ENCODE results near the gene IMMP2L.
"Not testable (repeated sequence)": the region's sequence is repeated elsewhere in the genome, so short reads cannot be mapped to it uniquely, and the experiment has no call there.

The IMMP2L gene

DNA sequence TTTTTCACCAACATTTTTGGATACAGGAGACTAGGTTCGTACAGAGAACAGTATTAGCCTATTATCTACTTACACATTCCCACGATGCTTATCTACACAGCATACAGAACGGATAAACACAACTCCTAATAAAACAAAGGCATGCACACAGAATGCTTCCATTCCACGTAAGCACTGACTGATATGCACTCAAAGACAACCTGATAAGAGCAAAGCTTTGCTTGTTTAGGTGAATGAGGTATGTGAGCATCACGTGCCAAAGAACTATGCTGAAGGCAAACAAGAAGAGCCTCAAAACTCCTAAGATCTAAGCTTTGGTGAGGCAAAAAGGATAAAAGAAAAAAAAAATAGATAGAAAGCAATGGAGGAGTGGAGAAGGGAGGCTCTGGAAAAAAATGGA, 884.9 kb downstream of the IMMP2L start:
- H3K9me3 ChIP-seq (ENCODE audit: control insufficient read depth, insufficient read depth, low read length): peaks cover 2% of the 10 kb centered on the region; the same call in 1 of the 2 replicates
- H3K36me3 ChIP-seq (ENCODE audit: insufficient read depth, low read length): no peaks in the 10 kb centered on the region
- no peaks in the 10 kb centered on the region for H3K4me1 ChIP-seq (ENCODE audit: insufficient read depth, low read length)
- H3K9ac ChIP-seq (ENCODE audit: low read depth, low read length): no peak overlapping the region

DNA sequence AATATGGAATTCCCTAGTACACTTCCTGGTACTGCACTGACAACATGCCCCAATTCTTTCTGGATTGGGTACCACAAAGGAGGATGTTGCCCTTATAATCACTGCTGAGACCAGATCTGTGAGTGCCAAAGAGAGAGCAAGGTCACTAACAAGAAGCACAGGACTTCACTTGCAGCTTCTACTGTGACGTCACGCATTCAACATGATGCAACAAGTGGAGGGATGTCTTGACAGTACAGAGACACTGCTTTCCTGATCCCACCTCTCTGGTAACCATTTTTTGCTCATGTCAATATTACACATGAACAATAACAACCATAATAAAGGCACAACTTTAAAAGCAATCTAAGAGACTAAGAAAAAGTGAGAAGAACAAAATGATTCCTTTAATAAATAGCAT, 885.5 kb downstream of the IMMP2L start:
- H3K9me3 ChIP-seq (ENCODE audit: control insufficient read depth, insufficient read depth, low read length): peaks cover 4% of the 10 kb centered on the region; the same call in 1 of the 2 replicates
- no peaks in the 10 kb centered on the region for H3K4me1 ChIP-seq (ENCODE audit: insufficient read depth, low read length)
- no peaks in the 10 kb centered on the region for H3K36me3 ChIP-seq (ENCODE audit: insufficient read depth, low read length)
- no peak overlapping the region for H3K9ac ChIP-seq (ENCODE audit: low read depth, low read length)

DNA sequence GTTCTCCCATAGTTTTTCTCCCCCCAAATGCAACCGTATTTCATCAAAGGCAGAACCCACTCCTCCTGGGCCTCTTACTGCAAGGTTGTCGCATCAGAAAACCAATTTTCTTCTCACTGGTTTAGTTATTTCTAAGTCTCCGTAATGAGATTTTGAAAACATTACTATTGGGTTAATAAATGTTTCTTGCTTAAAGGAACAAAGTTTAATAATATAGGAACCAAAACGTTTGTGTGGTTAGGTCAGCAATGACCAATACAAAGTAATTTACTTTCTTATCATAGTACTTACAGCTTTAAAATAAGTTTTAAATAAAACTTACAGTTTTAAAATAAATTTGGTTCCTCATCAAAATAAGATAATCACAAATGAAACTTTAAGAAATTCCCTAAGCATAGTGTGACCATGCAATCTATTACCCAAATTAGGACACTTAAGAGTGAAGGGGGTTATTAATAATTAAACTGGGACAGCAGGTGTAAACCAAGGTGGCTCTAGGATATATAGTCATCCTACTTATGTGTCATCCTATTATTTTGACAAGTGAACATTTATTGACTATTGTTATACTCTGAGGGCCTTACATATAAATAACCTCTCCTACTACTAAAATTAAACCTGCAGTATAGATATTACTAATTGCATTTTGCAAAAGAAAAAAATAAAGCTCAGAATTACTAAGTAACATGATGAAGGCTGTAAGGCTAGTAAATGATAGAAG, 886.7 kb downstream of the IMMP2L start:
- Histone ChIP-seq H3K9ac (ENCODE audit: low read depth, low read length) (no peak overlapping the region), H3K36me3 (ENCODE audit: insufficient read depth, low read length) (no peaks in the 10 kb centered on the region), H3K4me1 (ENCODE audit: insufficient read depth, low read length) (no peaks in the 10 kb centered on the region)

DNA sequence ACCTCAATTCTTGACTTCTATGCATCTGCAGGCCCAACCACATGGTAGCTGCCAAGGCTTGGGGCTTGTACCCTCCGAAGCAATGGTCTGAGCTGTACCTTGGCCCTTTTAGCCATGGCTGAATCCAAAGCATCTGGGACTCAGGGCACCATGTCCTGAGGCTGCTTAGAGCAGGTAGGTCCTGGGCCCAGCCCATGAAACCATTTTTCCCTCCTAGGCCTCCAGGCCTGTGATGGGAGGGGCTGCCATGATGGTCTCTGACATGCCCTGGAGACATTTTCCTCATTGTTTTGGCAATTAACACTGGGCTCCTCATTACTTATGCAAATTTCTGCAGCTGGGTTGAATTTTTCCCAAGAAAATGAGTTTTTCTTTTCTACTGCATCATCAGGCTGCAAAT, 889.1 kb downstream of the IMMP2L start:
- H3K36me3 ChIP-seq (ENCODE audit: insufficient read depth, low read length): no peaks in the 10 kb centered on the region

More for the DNA sequence above, 886.7 kb downstream of the IMMP2L start:
- peaks cover 4% of the 10 kb centered on the region; the same call in 1 of the 2 replicates for H3K9me3 ChIP-seq (ENCODE audit: control insufficient read depth, insufficient read depth, low read length)

DNA sequence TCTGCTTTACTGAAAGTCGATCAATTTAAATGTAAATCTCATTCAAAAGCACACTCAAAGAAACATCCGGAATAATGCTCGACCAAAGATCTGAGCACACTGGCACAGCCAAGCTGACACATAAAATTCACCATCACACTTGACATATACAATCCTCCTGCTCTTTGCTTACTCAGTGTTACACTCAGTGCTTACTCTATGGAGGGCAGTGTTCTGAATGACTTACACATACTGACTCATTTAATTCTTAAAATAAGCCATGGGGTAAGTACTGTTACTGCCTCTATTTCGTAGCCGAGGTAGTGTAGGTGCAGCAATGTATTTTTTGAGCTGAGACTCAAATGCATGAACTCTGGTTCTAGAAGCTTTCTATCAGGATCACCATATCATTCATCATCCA, 892.9 kb downstream of the IMMP2L start:
- Histone ChIP-seq H3K4me1 (ENCODE audit: insufficient read depth, low read length) (no peaks in the 10 kb centered on the region), H3K9ac (ENCODE audit: low read depth, low read length) (no peak overlapping the region), H3K9me3 (ENCODE audit: control insufficient read depth, insufficient read depth, low read length) (peaks cover 4% of the 10 kb centered on the region; the same call in 1 of the 2 replicates), H3K36me3 (ENCODE audit: insufficient read depth, low read length) (no peaks in the 10 kb centered on the region)

More for the DNA sequence above, 889.1 kb downstream of the IMMP2L start:
- no peaks in the 10 kb centered on the region for H3K4me1 ChIP-seq (ENCODE audit: insufficient read depth, low read length)
- H3K9ac ChIP-seq (ENCODE audit: low read depth, low read length): no peak overlapping the region
- peaks cover 4% of the 10 kb centered on the region; the same call in 1 of the 2 replicates for H3K9me3 ChIP-seq (ENCODE audit: control insufficient read depth, insufficient read depth, low read length)

DNA sequence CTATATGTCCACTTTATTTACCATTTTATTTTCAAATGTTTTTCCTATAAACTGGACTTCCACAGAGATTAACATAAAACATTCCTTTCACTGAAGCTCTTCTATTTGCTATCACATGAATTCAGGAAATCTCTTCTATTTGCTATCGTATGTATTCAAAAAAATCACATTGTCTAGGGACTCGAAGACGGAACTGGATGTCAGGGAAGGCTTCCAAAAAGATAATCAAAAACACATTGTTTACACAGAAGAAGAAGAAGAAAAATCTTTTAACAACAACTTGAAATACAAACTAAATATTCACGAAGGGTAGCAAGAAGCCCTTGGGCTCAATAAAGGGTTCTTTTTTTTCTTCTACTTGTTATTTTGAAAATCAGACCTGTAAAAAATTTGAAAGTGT, 897.5 kb downstream of the IMMP2L start:
- H3K36me3 ChIP-seq (ENCODE audit: insufficient read depth, low read length): no peaks in the 10 kb centered on the region
- H3K9me3 ChIP-seq (ENCODE audit: control insufficient read depth, insufficient read depth, low read length): peaks cover 5% of the 10 kb centered on the region; the same call in 1 of the 2 replicates
- H3K4me1 ChIP-seq (ENCODE audit: insufficient read depth, low read length): no peaks in the 10 kb centered on the region
- no peak overlapping the region for H3K9ac ChIP-seq (ENCODE audit: low read depth, low read length)

DNA sequence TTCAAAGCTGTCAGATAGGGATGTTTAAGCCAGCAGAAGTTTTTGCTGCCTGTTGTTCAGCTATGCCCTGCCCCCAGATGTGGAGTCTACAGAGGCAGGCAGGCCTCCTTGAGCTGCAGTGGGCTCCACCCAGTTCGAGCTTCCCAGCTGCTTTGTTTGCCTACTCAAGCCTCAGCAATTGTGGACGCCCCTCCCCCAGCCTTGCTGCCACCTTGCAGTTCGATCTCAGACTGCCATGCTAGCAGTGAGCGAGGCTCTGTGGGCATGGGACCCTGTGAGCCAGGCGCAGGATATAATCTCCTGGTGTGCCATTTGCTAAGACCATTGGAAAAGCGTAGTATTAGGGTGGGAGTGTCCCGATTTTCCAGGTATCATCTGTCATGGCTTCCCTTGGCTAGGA, 901.7 kb downstream of the IMMP2L start:
- not testable (repeated sequence) for H3K9me3 ChIP-seq (ENCODE audit: control insufficient read depth, insufficient read depth, low read length); H3K4me1 ChIP-seq (ENCODE audit: insufficient read depth, low read length)

DNA sequence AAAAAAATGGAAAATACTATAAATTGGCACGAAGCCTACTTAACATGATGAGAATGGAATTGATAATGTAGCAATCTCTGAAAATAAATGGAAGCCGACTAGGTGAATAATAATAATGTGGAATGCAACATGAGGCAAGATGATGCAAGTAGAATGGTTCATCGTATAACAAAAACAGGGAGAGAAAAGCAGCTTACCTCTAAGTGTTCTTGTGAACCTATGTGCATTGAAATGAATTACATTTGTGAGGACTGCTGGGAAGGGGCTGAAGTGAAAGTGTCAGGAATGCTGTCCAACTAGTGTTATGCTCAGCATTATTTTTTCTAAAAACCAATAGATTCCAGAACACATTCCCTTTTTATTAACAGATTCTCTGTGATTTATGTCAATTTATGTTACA, 912.0 kb downstream of the IMMP2L start:
- H3K9me3 ChIP-seq (ENCODE audit: control insufficient read depth, insufficient read depth, low read length): no peaks in the 10 kb centered on the region
- H3K4me1 ChIP-seq (ENCODE audit: insufficient read depth, low read length): no peaks in the 10 kb centered on the region; the same call in 1 of the 2 replicates
- no peak overlapping the region for H3K9ac ChIP-seq (ENCODE audit: low read depth, low read length)
- H3K36me3 ChIP-seq (ENCODE audit: insufficient read depth, low read length): no peaks in the 10 kb centered on the region

More for the DNA sequence above, 901.7 kb downstream of the IMMP2L start:
- H3K9ac ChIP-seq (ENCODE audit: low read depth, low read length); H3K36me3 ChIP-seq (ENCODE audit: insufficient read depth, low read length): not testable (repeated sequence)

DNA sequence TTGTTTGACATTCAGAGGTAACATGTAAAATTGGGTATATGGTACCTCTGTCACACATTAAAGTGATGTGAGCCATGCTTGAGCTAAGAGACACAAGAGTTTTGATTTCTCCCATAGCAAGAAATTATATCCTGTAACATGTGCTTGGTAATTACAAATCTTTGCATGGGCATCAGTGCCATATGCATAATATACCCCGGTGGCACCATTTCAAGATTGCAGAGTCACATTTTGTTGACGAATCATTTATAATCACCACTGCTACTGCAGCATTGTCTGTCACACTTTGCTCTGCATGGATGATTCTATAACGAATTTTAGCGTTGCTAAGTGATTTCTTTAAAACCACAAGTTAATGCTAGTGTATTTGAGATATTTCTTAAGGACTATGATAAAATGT, 915.0 kb downstream of the IMMP2L start:
- Histone ChIP-seq H3K36me3 (ENCODE audit: insufficient read depth, low read length) (no peaks in the 10 kb centered on the region), H3K9me3 (ENCODE audit: control insufficient read depth, insufficient read depth, low read length) (no peaks in the 10 kb centered on the region), H3K4me1 (ENCODE audit: insufficient read depth, low read length) (no peaks in the 10 kb centered on the region; the same call in 1 of the 2 replicates), H3K9ac (ENCODE audit: low read depth, low read length) (no peak overlapping the region)

DNA sequence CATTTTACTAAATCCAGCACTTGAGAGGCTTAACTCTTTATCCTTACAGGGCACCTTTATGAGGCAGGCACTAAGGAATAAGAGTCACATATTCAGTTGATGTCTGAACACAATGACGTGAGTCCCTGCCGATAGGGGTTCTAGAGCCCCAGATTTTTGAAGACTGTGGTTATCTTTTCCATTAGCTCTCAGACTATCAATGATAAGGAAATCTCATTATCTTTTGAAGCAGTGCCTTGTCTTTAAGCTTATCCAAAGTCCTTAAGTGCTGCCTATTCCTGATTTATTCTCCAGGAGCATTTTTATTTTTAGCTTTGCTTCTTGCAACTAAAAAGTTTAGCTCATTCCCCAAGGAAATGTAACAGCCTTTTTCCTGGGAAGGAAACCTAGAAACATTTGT, 915.5 kb downstream of the IMMP2L start:
- Histone ChIP-seq H3K9ac (ENCODE audit: low read depth, low read length) (no peak overlapping the region), H3K9me3 (ENCODE audit: control insufficient read depth, insufficient read depth, low read length) (no peaks in the 10 kb centered on the region), H3K4me1 (ENCODE audit: insufficient read depth, low read length) (no peaks in the 10 kb centered on the region; the same call in 1 of the 2 replicates), H3K36me3 (ENCODE audit: insufficient read depth, low read length) (no peaks in the 10 kb centered on the region)

DNA sequence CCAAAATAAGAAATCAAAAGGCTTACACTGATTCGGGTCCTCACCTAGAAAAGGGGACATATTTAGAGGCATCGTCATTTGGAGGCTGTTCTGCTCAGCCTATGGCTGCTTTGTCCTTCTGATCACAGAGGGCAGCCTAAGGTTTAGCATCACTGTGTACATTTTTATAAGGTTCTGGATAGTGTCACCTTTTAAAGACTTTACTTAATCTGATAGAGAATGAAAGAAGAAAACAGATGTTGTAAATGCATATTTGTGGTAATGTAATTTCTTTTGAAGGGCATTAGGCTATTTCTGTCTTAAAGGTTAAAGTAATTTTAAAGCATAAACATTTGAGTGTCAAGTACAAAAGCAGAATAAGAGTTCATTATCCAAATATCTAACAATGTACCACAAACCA, 916.7 kb downstream of the IMMP2L start:
- no peak overlapping the region for H3K9ac ChIP-seq (ENCODE audit: low read depth, low read length)
- H3K9me3 ChIP-seq (ENCODE audit: control insufficient read depth, insufficient read depth, low read length): no peaks in the 10 kb centered on the region
- no peaks in the 10 kb centered on the region for H3K36me3 ChIP-seq (ENCODE audit: insufficient read depth, low read length)
- no peaks in the 10 kb centered on the region for H3K4me1 ChIP-seq (ENCODE audit: insufficient read depth, low read length)

DNA sequence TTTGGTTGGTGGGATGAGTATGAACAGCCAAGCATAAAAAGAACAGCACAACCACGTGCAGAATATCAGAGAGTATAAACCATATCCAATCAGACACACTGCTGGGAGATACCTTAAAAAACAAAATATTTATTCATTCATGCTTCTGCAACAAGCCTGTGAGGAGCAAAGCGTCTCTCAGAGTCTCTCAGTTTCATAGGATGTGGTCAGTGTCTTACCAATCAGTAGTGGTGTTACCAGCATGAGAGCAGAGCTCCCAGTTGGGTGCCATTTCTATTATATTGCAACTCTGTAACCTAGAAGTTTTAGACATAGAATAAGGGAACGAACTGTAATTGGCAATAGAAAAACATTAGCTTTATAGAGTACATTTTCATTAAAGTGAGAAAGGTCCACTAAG, 917.2 kb downstream of the IMMP2L start:
- Histone ChIP-seq H3K36me3 (ENCODE audit: insufficient read depth, low read length) (no peaks in the 10 kb centered on the region), H3K4me1 (ENCODE audit: insufficient read depth, low read length) (no peaks in the 10 kb centered on the region)

DNA sequence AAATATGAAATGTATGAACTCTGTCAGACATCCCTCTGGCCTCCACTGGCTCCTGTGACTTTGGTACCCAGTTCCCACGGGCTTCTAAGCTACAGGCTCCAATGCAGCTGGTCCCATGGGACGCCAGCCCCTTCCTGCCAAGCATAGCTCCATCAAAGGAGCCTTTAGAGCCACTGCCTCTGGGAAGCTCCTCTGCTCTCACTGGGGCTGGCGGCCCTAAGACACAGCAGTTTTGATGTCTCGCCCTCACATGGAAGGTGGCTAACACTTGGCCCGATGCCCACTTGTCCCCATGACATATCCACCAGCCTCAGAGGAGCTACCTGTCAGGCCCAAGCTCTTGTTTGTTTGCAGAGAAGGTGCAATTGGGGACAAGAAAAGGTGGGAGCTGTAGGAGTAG, 925.0 kb downstream of the IMMP2L start:
- peaks cover 8% of the 10 kb centered on the region; the same call in 1 of the 2 replicates for H3K4me1 ChIP-seq (ENCODE audit: insufficient read depth, low read length)
- no peaks in the 10 kb centered on the region for H3K9me3 ChIP-seq (ENCODE audit: control insufficient read depth, insufficient read depth, low read length)
- H3K9ac ChIP-seq (ENCODE audit: low read depth, low read length): no peak overlapping the region
- no peaks in the 10 kb centered on the region for H3K36me3 ChIP-seq (ENCODE audit: insufficient read depth, low read length)

More for the DNA sequence above, 917.2 kb downstream of the IMMP2L start:
- no peak overlapping the region for H3K9ac ChIP-seq (ENCODE audit: low read depth, low read length)
- no peaks in the 10 kb centered on the region for H3K9me3 ChIP-seq (ENCODE audit: control insufficient read depth, insufficient read depth, low read length)

DNA sequence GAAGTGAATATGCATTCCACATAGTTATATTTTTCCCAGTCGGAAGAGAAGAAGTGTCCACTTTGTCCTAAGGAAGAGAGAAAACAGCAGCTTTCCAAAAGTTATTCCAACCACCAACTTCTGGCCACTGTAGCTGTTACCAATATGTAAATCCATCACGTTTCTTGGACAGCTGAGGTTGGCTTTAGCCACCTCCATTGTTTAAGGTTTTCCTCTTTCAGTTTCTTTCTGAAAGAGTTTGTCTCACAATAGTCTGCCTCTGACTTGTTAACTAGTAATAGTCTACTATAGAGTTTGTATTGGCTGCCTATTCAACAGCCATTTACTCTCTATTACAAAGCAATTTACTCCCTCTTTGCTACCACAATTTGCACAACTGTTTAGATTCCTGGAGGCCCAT, 929.0 kb downstream of the IMMP2L start:
- Histone ChIP-seq H3K9me3 (ENCODE audit: control insufficient read depth, insufficient read depth, low read length) (no peaks in the 10 kb centered on the region), H3K36me3 (ENCODE audit: insufficient read depth, low read length) (no peaks in the 10 kb centered on the region), H3K9ac (ENCODE audit: low read depth, low read length) (no peak overlapping the region), H3K4me1 (ENCODE audit: insufficient read depth, low read length) (peaks cover 8% of the 10 kb centered on the region; the same call in 1 of the 2 replicates)

DNA sequence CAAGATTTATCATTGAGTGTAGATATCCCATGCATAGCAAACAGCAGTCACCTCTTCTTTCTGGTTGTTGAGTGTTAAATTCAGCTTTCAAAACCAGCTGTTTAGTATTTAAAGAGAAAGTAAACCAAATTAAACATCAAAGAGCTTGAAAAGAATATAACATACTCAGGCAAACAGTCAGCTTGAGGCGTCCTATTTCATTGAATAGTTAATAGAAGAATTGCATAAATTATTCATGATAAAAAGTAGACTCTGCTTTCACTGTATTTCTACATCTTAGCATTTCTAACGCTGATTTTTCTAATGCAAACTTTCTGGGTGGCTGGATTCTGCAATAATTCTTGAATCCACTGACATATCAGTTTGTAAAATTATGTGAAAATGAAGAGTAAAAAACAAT, 935.9 kb downstream of the IMMP2L start:
- Histone ChIP-seq H3K36me3 (ENCODE audit: insufficient read depth, low read length) (no peaks in the 10 kb centered on the region), H3K4me1 (ENCODE audit: insufficient read depth, low read length) (no peaks in the 10 kb centered on the region), H3K9ac (ENCODE audit: low read depth, low read length) (no peak overlapping the region), H3K9me3 (ENCODE audit: control insufficient read depth, insufficient read depth, low read length) (no peaks in the 10 kb centered on the region)
